SK-N-SH (cell line): ENCODE data around the gene APCS. TPM values are rescaled to one million over a fixed set of nuclear protein-coding genes. Genes with fewer than 3 reads are reported as not detected.

ENCODE experiments used
- CTCF ChIA-PET: fragments of 300-600, 350-600 bp; formaldehyde crosslinking; extraction: SDS; loops from one replicate; lab custom pipeline; 2021; lab: Yijun Ruan, JAX
- POLR2A ChIA-PET: fragments of 350-600 bp; sonication (Branson Sonifier 250); formaldehyde crosslinking; extraction: SDS; loops from one replicate; lab custom pipeline; 2020; ENCODE audit warnings: antibody characterized with exemption, inconsistent platforms; lab: Yijun Ruan, JAX
- DNase-seq: peaks from one replicate; pipeline ENCODE4 v3.0.0; 2012
- H2AFZ ChIP-seq: fragments of 200-600 bp; sonication (generic); 2 replicates; pipeline ENCODE4 v1.8.1; 2016; ENCODE audit warnings: antibody characterized with exemption, mild to moderate bottlenecking, low read depth
- H3F3A ChIP-seq: fragments of 200-600 bp; sonication (generic); replicated peaks from 2 replicates; pipeline ENCODE3; 2016; ENCODE audit warnings: antibody characterized with exemption, mild to moderate bottlenecking; ENCODE audit not compliant: insufficient read depth
- H3K27ac ChIP-seq, 2 experiments: fragments of 200-500 bp in 1 of 2; fragments of 200-600 bp in 1 of 2; sonication (Bioruptor generic) in 1 of 2; sonication (generic), shearing (Covaris generic) in 1 of 2; 2 replicates each; pipeline versions ENCODE4 v1.5.1 to v1.6.1; 2014 to 2016; ENCODE audit warnings: low read depth in 2 of 2, inconsistent platforms in 1 of 2, low read length in 1 of 2, mild to moderate bottlenecking in 1 of 2, mixed read lengths in 1 of 2
- H3K27me3 ChIP-seq: fragments of 200-600 bp; sonication (generic), shearing (Covaris generic); 2 replicates; pipeline ENCODE4 v1.6.1; 2016; ENCODE audit warnings: mixed run types; ENCODE audit not compliant: insufficient read depth
- H3K36me3 ChIP-seq, 2 experiments: fragments of 200-500 bp in 1 of 2; fragments of 200-600 bp in 1 of 2; sonication (Bioruptor generic) in 1 of 2; sonication (generic) in 1 of 2; replicated peaks in 1 of 2; 2 replicates each; pipeline versions ENCODE3 to v1.5.1; 2014 to 2016; ENCODE audit warnings: low read length in 1 of 2, mild to moderate bottlenecking in 1 of 2; ENCODE audit not compliant: insufficient read depth in 2 of 2, control insufficient read depth in 1 of 2
- H3K4me1 ChIP-seq, 2 experiments: fragments of 200-500 bp in 1 of 2; fragments of 200-600 bp in 1 of 2; sonication (Bioruptor generic) in 1 of 2; sonication (generic), shearing (Covaris generic) in 1 of 2; 2 replicates each; pipeline versions ENCODE4 v1.5.1 to v1.6.1; 2014 to 2016; ENCODE audit warnings: low read depth in 1 of 2, low read length in 1 of 2, mixed run types in 1 of 2; ENCODE audit not compliant: insufficient read depth in 2 of 2, control insufficient read depth in 1 of 2
- H3K4me2 ChIP-seq: fragments of 200-600 bp; sonication (generic), shearing (Covaris generic); 2 replicates; pipeline ENCODE4 v1.6.1; 2017; ENCODE audit warnings: mixed run types
- H3K4me3 ChIP-seq, 2 experiments: fragments of 200-500 bp in 1 of 2; fragments of 200-600 bp in 1 of 2; sonication (Bioruptor generic) in 1 of 2; sonication (generic), shearing (Covaris generic) in 1 of 2; 2 replicates each; pipeline versions ENCODE4 v1.5.1 to v1.8.1; 2014 to 2016; ENCODE audit warnings: low read depth in 2 of 2, inconsistent platforms in 1 of 2, low read length in 1 of 2, mild to moderate bottlenecking in 1 of 2, mixed read lengths in 1 of 2, moderate library complexity in 1 of 2
- H3K79me2 ChIP-seq: fragments of 200-600 bp; sonication (generic); 2 replicates; pipeline ENCODE4 v1.8.1; 2017; ENCODE audit warnings: mild to moderate bottlenecking; ENCODE audit not compliant: insufficient read depth
- H3K9ac ChIP-seq: fragments of 200-600 bp; sonication (generic); 2 replicates; pipeline ENCODE4 v1.6.1; 2017; ENCODE audit warnings: mixed run types
- H3K9me2 ChIP-seq: fragments of 200-600 bp; sonication (generic); 2 replicates; pipeline ENCODE4 v1.6.1; 2017; ENCODE audit warnings: mixed run types
- H3K9me3 ChIP-seq: fragments of 200-600 bp; sonication (generic); 2 replicates; pipeline ENCODE4 v1.6.1; 2017; ENCODE audit warnings: mixed run types, mild to moderate bottlenecking, moderate library complexity
- H4K20me1 ChIP-seq: fragments of 200-600 bp; sonication (generic); 2 replicates; pipeline ENCODE4 v1.6.1; 2017; ENCODE audit warnings: mild to moderate bottlenecking, mixed run types; ENCODE audit not compliant: insufficient read depth
- CHD2 ChIP-seq: fragments of 150-350 bp; IDR thresholded peaks from 2 replicates; pipeline ENCODE4 v1.6.1; 2018; ENCODE audit warnings: low read length; ENCODE audit not compliant: partially characterized antibody
- ELF1 ChIP-seq: IDR thresholded peaks from 2 replicates; pipeline ENCODE4 v1.4.0; 2012
- EZH2phosphoT487 ChIP-seq: fragments of 200-600 bp; sonication (generic); IDR thresholded peaks from 2 replicates; pipeline ENCODE4 v1.6.1; 2017; ENCODE audit warnings: low read depth, mixed run types, mild to moderate bottlenecking, antibody characterized with exemption, moderate library complexity, borderline replicate concordance
- FOSL2 ChIP-seq: IDR thresholded peaks from 2 replicates; pipeline ENCODE4 v1.4.0; 2012; ENCODE audit warnings: low read depth, mild to moderate bottlenecking, moderate library complexity, borderline replicate concordance
- FOXM1 ChIP-seq: IDR thresholded peaks from 2 replicates; pipeline ENCODE4 v1.4.0; 2012; ENCODE audit warnings: low read depth, mild to moderate bottlenecking
- GATA2 ChIP-seq: sonication (generic); formaldehyde crosslinking; IDR thresholded peaks from 2 replicates; pipeline ENCODE4 v1.5.0; 2020; ENCODE audit warnings: mild to moderate bottlenecking, missing genetic modification reagents
- IRF3 ChIP-seq: fragments of 150-350 bp; IDR thresholded peaks from 2 replicates; pipeline ENCODE4 v1.6.1; 2016; ENCODE audit warnings: mild to moderate bottlenecking, low read depth, low read length
- JUND ChIP-seq: IDR thresholded peaks from 2 replicates; pipeline ENCODE4 v1.4.0; 2012
- MXI1 ChIP-seq: IDR thresholded peaks from 2 replicates; pipeline ENCODE4 v1.6.1; 2012; ENCODE audit warnings: mild to moderate bottlenecking, low read depth, low read length, improper control_type of control experiment
- NFIC ChIP-seq: IDR thresholded peaks from 2 replicates; pipeline ENCODE4 v1.4.0; 2012; ENCODE audit warnings: borderline replicate concordance
- NRF1 ChIP-seq: IDR thresholded peaks from 2 replicates; pipeline ENCODE4 v1.6.1; 2012; ENCODE audit warnings: low read depth, mild to moderate bottlenecking, low read length
- RAD21 ChIP-seq: IDR thresholded peaks from 2 replicates; pipeline ENCODE4 v1.6.1; 2012; ENCODE audit warnings: mild to moderate bottlenecking, low read length
- RCOR1 ChIP-seq: fragments of 150-350 bp; IDR thresholded peaks from 2 replicates; pipeline ENCODE4 v1.6.1; 2017; ENCODE audit warnings: antibody characterized with exemption, low read length
- SIN3A ChIP-seq: IDR thresholded peaks from 2 replicates; pipeline ENCODE4 v1.6.1; 2012; ENCODE audit warnings: low read depth, mild to moderate bottlenecking, low read length, moderate library complexity, borderline replicate concordance
- TAF1 ChIP-seq: IDR thresholded peaks from 2 replicates; pipeline ENCODE4 v1.6.1; 2012; ENCODE audit warnings: low read depth, mild to moderate bottlenecking, low read length, moderate library complexity, borderline replicate concordance
- TCF12 ChIP-seq: IDR thresholded peaks from 2 replicates; pipeline ENCODE4 v1.4.0; 2012
- TEAD4 ChIP-seq: IDR thresholded peaks from 2 replicates; pipeline ENCODE4 v1.4.0; 2012; ENCODE audit warnings: mild to moderate bottlenecking, borderline replicate concordance; ENCODE audit not compliant: insufficient read depth
- USF2 ChIP-seq: fragments of 150-350 bp; IDR thresholded peaks from 2 replicates; pipeline ENCODE4 v1.6.1; 2017; ENCODE audit warnings: antibody characterized with exemption, low read length, low read depth, borderline replicate concordance
- YY1 ChIP-seq: IDR thresholded peaks from 2 replicates; pipeline ENCODE4 v1.4.0; 2012; ENCODE audit warnings: low read depth, mild to moderate bottlenecking
- ZBTB33 ChIP-seq: IDR thresholded peaks from 2 replicates; pipeline ENCODE4 v1.4.0; 2012; ENCODE audit warnings: low read depth, borderline replicate concordance
- WGBS: methylation state at CpG from one replicate; pipeline ENCODE4 v1.1.6; 2017; ENCODE audit warnings: low lambda C conversion rate; 5-methylcytosine and 5-hydroxymethylcytosine counted together
- polyA plus RNA-seq, 3 experiments: library from polyadenylated mRNA; depleted of rRNA; stranded (reverse); fragments of >200 nt; gene quantifications; 2 replicates each; pipeline ENCODE4 v1.2.3, GENCODE V29; 2012

APCS gene
- polyA plus RNA-seq, 1 of the 3 experiments (the other 2 are of a cell fraction): not detected

- Histone ChIP-seq H3F3A (no peaks in the 10 kb centered on the region), H2AFZ (no peak overlapping the region), H3K9ac (no peak overlapping the region), H3K4me3 (no peak overlapping the region), H4K20me1 (no peaks in the 10 kb centered on the region), H3K79me2 (no peaks in the 10 kb centered on the region), H3K9me2 (no peaks in the 10 kb centered on the region), H3K36me3 (no peaks in the 10 kb centered on the region), H3K27me3 (no peaks in the 10 kb centered on the region), H3K27ac (no peak overlapping the region)
- ChIA-PET POLR2A (no interaction called here), CTCF (no interaction called here)
- DNase-seq: no peak
- TF ChIP-seq NFIC (no peak), YY1 (no peak), CHD2 (no peak), FOXM1 (no peak), FOSL2 (no peak), RCOR1 (no peak), NRF1 (no peak), IRF3 (no peak)
- TF ChIP-seq, all 33 proteins: peak for 0
- WGBS: under 1% methylated on average over 3 of the region's 3 CpGs
- Histone ChIP-seq H3K9me3 (no peaks in the 10 kb centered on the region), H3K4me1 (no peaks in the 10 kb centered on the region), H3K4me2 (no peak overlapping the region)
Measured at GRCh38 chr1:159580340-159580739, 7.3 kb upstream of the APCS start.

- no peaks in the 10 kb centered on the region for H3K4me1 ChIP-seq
- no peak overlapping the region for H3K27ac ChIP-seq
- no peak overlapping the region for H3K4me2 ChIP-seq
- no peak for DNase-seq
- H2AFZ ChIP-seq: no peak overlapping the region
- H3K9ac ChIP-seq: no peak overlapping the region
- H4K20me1 ChIP-seq: no peaks in the 10 kb centered on the region
- no peaks in the 10 kb centered on the region for H3K36me3 ChIP-seq
- ChIA-PET CTCF (no interaction called here), POLR2A (no interaction called here)
- no peak for TF ChIP-seq EZH2phosphoT487
- H3K4me3 ChIP-seq: no peak overlapping the region
- no peaks in the 10 kb centered on the region for H3K79me2 ChIP-seq
- H3K27me3 ChIP-seq: no peaks in the 10 kb centered on the region
- 8% methylated on average over 1 of the region's 1 CpG for WGBS
- no peaks in the 10 kb centered on the region for H3K9me2 ChIP-seq
- no peaks in the 10 kb centered on the region for H3F3A ChIP-seq
- H3K9me3 ChIP-seq: no peaks in the 10 kb centered on the region
Measured at GRCh38 chr1:159581422-159581821, 6.2 kb upstream of the APCS start.

GRCh38 chr1:159584536-159584935 is 3.1 kb upstream of the APCS start:
- 6% methylated on average over 2 of the region's 2 CpGs for WGBS
- CTCF ChIA-PET: no interaction called here
- TF ChIP-seq ZBTB33 (no peak), MXI1 (no peak), ELF1 (no peak), GATA2 (no peak), NRF1 (no peak), TAF1 (no peak), JUND (no peak), SIN3A (no peak), TEAD4 (no peak), EZH2phosphoT487 (no peak), RAD21 (no peak), USF2 (no peak), TCF12 (no peak), FOSL2 (no peak)

More at GRCh38 chr1:159584536-159584935, 3.1 kb upstream of the APCS start:
- no peaks in the 10 kb centered on the region for H3K27me3 ChIP-seq
- H3K9ac ChIP-seq: no peak overlapping the region
- no peak overlapping the region for H3K27ac ChIP-seq
- H3K9me3 ChIP-seq: no peaks in the 10 kb centered on the region
- H2AFZ ChIP-seq: no peak overlapping the region
- H3F3A ChIP-seq: no peaks in the 10 kb centered on the region
- H3K36me3 ChIP-seq: no peaks in the 10 kb centered on the region
- H3K4me2 ChIP-seq: no peak overlapping the region
- POLR2A ChIA-PET: no interaction called here
- H3K4me1 ChIP-seq: no peaks in the 10 kb centered on the region
- no peaks in the 10 kb centered on the region for H3K9me2 ChIP-seq
- no peak overlapping the region for H3K4me3 ChIP-seq
- no peak for DNase-seq
- no peaks in the 10 kb centered on the region for H3K79me2 ChIP-seq
- no peaks in the 10 kb centered on the region for H4K20me1 ChIP-seq
